Embryonic facial prominence (tissue), 1 donor: ENCODE data around the gene VAV3.
A peak's percentile ranks its signal among the peaks of the same experiment; 100 is the strongest.

Experiments
- DNase-seq: peaks from one replicate; pipeline ENCODE4 v3.0.0-alpha.2; 2016; ENCODE audit errors: extremely low spot score

Gene VAV3

GRCh38 chr1:107533436-107533835, 431.5 kb downstream of the VAV3 start:
- DNase-seq, result no peak

GRCh38 chr1:107532318-107532717, 432.7 kb downstream of the VAV3 start:
- no peak for DNase-seq

- no peak for DNase-seq
Measured at GRCh38 chr1:107531065-107531908, 433.7 kb downstream of the VAV3 start.

GRCh38 chr1:107530543-107530942, 434.4 kb downstream of the VAV3 start:
- no peak for DNase-seq

GRCh38 chr1:107529511-107530149, 435.4 kb downstream of the VAV3 start:
- peak; percentile 54 for DNase-seq

- DNase-seq, result no peak
Measured at GRCh38 chr1:107526524-107527198, 438.3 kb downstream of the VAV3 start.

GRCh38 chr1:107525961-107526360, 439.0 kb downstream of the VAV3 start:
- DNase-seq, result no peak

- DNase-seq, result no peak
Measured at GRCh38 chr1:107525145-107525544, 439.8 kb downstream of the VAV3 start.

GRCh38 chr1:107524301-107524700, 440.7 kb downstream of the VAV3 start:
- no peak for DNase-seq

- DNase-seq, result no peak
Measured at GRCh38 chr1:107523736-107524135, 441.2 kb downstream of the VAV3 start.

- no peak for DNase-seq
Measured at GRCh38 chr1:107523061-107523460, 441.9 kb downstream of the VAV3 start.
